ENCODE results near the gene CNIH3. TPM values are rescaled to one million over a fixed set of nuclear protein-coding genes. Genes with fewer than 3 reads are reported as not detected.

CNIH3 gene
- total RNA-seq, 1 experiment from 2014 or later = 2.1 TPM

DNA sequence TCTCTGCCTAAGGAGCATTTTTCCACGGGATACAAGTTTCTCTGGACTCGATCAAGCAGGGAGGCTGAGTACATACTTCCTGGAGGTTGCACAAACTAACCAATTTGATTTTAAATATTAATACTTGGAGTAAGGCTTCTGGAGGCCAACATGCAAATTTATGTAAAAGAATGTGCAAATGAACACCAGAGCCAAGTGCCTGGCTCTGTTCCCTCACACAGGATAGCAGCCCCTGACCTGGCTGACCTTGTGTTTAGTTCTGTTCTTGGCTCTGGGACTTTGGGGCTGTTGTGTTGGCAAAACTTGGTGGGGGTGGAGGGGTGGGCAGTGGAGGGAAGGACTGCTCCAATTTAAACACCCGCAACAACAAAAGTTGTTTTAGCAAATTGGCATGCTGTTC lies 34.2 kb downstream of the CNIH3 start:
- Mint-ChIP-seq H3K27me3 (ENCODE audit: unreplicated experiment) (no peaks in the 10 kb centered on the region), H3K27ac (ENCODE audit: unreplicated experiment) (no peak overlapping the region), H3K4me3 (ENCODE audit: low read depth, unreplicated experiment) (no peak overlapping the region), H3K36me3 (ENCODE audit: insufficient read depth, unreplicated experiment) (no peaks in the 10 kb centered on the region), H3K9me3 (ENCODE audit: low read depth, unreplicated experiment) (no peaks in the 10 kb centered on the region), H3K4me1 (ENCODE audit: low read depth, unreplicated experiment) (peaks cover 22% of the 10 kb centered on the region)
- no peak for DNase-seq
- TF ChIP-seq, protein P1, sequence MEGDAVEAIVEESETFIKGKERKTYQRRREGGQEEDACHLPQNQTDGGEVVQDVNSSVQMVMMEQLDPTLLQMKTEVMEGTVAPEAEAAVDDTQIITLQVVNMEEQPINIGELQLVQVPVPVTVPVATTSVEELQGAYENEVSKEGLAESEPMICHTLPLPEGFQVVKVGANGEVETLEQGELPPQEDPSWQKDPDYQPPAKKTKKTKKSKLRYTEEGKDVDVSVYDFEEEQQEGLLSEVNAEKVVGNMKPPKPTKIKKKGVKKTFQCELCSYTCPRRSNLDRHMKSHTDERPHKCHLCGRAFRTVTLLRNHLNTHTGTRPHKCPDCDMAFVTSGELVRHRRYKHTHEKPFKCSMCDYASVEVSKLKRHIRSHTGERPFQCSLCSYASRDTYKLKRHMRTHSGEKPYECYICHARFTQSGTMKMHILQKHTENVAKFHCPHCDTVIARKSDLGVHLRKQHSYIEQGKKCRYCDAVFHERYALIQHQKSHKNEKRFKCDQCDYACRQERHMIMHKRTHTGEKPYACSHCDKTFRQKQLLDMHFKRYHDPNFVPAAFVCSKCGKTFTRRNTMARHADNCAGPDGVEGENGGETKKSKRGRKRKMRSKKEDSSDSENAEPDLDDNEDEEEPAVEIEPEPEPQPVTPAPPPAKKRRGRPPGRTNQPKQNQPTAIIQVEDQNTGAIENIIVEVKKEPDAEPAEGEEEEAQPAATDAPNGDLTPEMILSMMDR (IDR thresholded peaks at IDR 0.05; ENCODE audit: unreplicated experiment) = no peak
- CTCF ChIA-PET = interaction anchor here (1.4 kb wide), 1 partner anchor 272 kb away, joined by 4 read pairs; no protein-coding TSS in a partner anchor
- no TSS peak for BruUV-seq (replicated peaks)
- intact Hi-C loops (cut with micrococcal nuclease; ENCODE audit: unreplicated experiment) = loop anchor here (10.0 kb wide), 1 partner anchor 355 kb away; no protein-coding TSS in a partner anchor

DNA sequence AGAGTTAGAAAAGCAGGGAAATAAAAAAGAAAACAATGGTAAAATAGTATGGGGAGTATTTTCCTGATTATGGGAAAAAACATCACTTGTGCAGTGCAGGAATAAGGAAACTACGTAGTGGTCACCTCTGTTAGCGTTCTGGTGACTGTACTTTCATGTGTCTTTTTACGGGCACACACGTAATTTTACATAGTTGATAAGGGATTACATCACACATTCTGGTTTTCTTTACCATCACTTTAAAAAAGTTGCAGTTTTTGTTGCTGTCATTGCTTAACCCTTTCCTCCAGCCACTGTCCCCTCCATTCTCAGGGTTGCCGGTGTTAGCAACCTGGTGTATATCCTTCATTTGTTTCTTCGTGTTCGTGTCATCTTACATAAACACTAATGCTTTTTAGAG lies 35.1 kb downstream of the CNIH3 start:
- TF ChIP-seq, protein P1 (IDR thresholded peaks at IDR 0.05; ENCODE audit: unreplicated experiment) = no peak
- no peak overlapping the region for H3K4me3 Mint-ChIP-seq (ENCODE audit: low read depth, unreplicated experiment)
- CTCF ChIA-PET = no interaction called here
- no peaks in the 10 kb centered on the region for H3K9me3 Mint-ChIP-seq (ENCODE audit: low read depth, unreplicated experiment)
- intact Hi-C loops (cut with micrococcal nuclease; ENCODE audit: unreplicated experiment) = loop anchor here (10.0 kb wide), 1 partner anchor 354 kb away; no protein-coding TSS in a partner anchor
- no peaks in the 10 kb centered on the region for H3K36me3 Mint-ChIP-seq (ENCODE audit: insufficient read depth, unreplicated experiment)
- BruUV-seq (replicated peaks) = no TSS peak
- no peak for DNase-seq
- H3K4me1 Mint-ChIP-seq (ENCODE audit: low read depth, unreplicated experiment) = peaks cover 22% of the 10 kb centered on the region
- H3K27me3 Mint-ChIP-seq (ENCODE audit: unreplicated experiment) = no peaks in the 10 kb centered on the region
- no peak overlapping the region for H3K27ac Mint-ChIP-seq (ENCODE audit: unreplicated experiment)

DNA sequence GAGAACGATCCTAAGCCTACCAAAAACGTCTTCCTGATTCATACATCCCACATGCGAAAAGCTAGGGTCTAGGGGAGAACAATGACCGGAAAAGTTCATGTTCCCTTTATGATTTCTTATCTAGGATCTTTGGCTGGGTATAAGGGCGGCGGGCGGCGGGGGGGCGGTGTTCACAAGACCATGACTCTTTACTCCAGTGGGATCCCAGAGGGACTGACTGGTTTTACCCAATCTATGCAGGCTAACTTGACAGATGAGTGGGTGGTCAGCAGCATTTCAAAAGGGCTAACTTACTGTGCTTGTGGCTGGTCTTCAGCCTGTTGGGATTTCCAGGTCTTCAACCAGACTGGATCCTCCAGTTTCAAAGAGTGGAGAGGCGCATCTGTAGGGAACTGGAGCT lies 40.3 kb downstream of the CNIH3 start:
- TF ChIP-seq, protein P1 (IDR thresholded peaks at IDR 0.05; ENCODE audit: unreplicated experiment) = no peak
- no peaks in the 10 kb centered on the region for H3K9me3 Mint-ChIP-seq (ENCODE audit: low read depth, unreplicated experiment)
- no TSS peak for BruUV-seq (replicated peaks)
- no peaks in the 10 kb centered on the region for H3K27me3 Mint-ChIP-seq (ENCODE audit: unreplicated experiment)
- intact Hi-C loops (cut with micrococcal nuclease; ENCODE audit: unreplicated experiment) = loop anchor here (10.0 kb wide), 1 partner anchor 348 kb away; no protein-coding TSS in a partner anchor
- H3K36me3 Mint-ChIP-seq (ENCODE audit: insufficient read depth, unreplicated experiment) = no peaks in the 10 kb centered on the region
- H3K27ac Mint-ChIP-seq (ENCODE audit: unreplicated experiment) = no peak overlapping the region
- CTCF ChIA-PET = interaction anchor here (0.6 kb wide), 1 partner anchor 139 kb away, joined by 6 read pairs; no protein-coding TSS in a partner anchor
- DNase-seq = no peak
- H3K4me3 Mint-ChIP-seq (ENCODE audit: low read depth, unreplicated experiment) = no peak overlapping the region
- peaks cover 14% of the 10 kb centered on the region for H3K4me1 Mint-ChIP-seq (ENCODE audit: low read depth, unreplicated experiment)

DNA sequence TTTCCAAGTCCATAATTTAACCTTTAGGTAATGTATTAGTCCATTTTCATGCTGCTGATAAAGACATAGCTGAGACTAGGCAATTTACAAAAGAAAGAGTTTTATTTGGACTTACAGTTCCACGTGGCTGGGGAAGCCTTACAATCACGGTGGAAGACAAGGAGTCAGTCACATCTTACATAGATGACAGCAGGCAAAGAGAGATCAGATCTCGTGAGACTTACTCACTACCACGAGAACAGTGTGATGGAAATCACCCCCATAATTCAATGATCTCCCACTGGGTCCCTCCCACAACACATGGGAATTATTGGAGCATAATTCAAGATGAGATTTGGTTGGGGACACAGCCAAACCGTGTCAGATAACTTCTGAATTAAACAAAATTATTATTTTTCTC lies 44.0 kb downstream of the CNIH3 start:
- TF ChIP-seq, protein P1 (IDR thresholded peaks at IDR 0.05; ENCODE audit: unreplicated experiment) = no peak
- BruUV-seq (replicated peaks) = no TSS peak
- H3K4me3 Mint-ChIP-seq (ENCODE audit: low read depth, unreplicated experiment) = no peak overlapping the region
- DNase-seq = no peak
- H3K36me3 Mint-ChIP-seq (ENCODE audit: insufficient read depth, unreplicated experiment) = no peaks in the 10 kb centered on the region
- H3K9me3 Mint-ChIP-seq (ENCODE audit: low read depth, unreplicated experiment) = no peaks in the 10 kb centered on the region
- no peaks in the 10 kb centered on the region for H3K4me1 Mint-ChIP-seq (ENCODE audit: low read depth, unreplicated experiment)
- H3K27ac Mint-ChIP-seq (ENCODE audit: unreplicated experiment) = no peak overlapping the region
- intact Hi-C loops (cut with micrococcal nuclease; ENCODE audit: unreplicated experiment) = no loop called here
- CTCF ChIA-PET = no interaction called here
- peaks cover 21% of the 10 kb centered on the region for H3K27me3 Mint-ChIP-seq (ENCODE audit: unreplicated experiment)
